ENCODE results near the gene NRXN2. TPM values are rescaled to one million over a fixed set of nuclear protein-coding genes. Genes with fewer than 3 reads are reported as not detected.
A peak's percentile ranks its signal among the peaks of the same experiment; 100 is the strongest.

The NRXN2 gene
- total RNA-seq, 1 donor from 2014 or later = 0.12 TPM

DNA sequence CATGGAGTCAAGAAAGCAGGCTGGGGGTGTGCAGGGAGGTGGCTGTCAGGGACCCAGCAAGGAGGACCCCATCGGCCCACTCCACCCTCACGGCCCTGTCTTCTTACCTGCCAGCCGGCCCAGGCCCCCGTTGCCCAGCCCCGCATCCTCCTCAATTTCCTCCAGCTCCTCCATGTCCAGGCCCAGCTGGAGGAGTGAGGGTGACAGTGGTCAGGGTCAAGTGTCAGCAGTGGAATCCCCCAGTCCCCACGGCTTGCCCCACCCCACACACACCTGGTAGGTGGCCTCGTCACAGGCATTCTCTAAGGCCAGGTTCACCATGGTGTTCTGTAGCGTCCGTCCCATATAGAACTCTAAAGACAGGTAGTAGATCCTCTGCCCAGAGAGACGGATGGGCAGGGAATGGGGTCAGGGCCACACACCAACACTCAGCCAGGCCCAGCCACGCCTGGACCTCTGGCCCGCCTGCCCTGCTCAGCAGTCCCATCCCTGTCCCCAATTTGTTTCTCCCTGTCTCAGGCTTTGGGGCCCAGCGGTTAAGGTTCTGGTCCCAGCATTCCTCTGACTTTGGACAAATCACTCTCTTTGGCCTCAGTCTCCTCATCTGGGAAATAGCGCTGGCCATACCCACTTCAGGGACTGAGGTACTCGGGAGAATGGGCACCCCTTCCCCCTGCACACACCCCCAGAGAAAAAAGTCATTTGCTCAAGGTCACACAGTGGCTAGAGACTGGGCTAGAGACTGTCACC lies 35.5 kb upstream of the NRXN2 start:
- no peak for ATAC-seq

DNA sequence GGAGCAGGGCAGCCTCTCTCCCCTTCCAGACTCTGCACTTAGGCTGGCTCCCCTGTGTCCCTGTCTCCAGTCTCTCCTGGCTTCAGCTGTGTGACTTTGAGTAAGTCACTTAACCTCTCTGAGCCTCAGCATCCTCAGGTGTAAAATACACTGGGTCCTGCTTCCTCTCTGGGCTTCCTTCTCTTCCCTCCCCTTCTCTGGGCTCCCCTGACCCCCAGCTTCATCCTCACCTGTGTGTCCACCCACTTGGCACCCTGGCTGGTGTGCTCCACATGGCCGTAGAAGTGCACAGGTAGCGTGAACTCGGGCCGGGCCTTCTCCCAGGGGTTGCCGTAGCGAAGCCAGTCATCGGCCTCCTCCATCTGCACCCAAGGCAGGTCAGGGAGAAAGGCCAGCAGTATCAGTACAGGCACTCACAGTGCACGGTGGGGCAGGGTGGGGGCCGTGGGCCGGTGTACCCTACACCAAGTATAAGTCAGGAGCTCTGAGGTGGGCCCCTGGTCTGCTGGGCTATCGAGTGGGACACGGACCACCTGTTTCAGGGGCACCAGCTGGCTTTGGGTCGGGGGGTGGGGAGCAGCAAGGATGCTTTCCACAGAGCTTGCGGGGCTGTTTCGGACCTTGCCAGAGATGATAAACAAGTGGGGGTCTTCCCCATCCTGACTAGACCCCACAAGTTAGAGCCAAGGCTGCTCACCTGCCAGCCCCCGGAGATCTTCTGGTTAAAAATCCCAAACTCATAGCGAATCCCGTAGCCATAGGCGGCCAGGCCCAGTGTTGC lies 34.7 kb upstream of the NRXN2 start:
- no peak for ATAC-seq

DNA sequence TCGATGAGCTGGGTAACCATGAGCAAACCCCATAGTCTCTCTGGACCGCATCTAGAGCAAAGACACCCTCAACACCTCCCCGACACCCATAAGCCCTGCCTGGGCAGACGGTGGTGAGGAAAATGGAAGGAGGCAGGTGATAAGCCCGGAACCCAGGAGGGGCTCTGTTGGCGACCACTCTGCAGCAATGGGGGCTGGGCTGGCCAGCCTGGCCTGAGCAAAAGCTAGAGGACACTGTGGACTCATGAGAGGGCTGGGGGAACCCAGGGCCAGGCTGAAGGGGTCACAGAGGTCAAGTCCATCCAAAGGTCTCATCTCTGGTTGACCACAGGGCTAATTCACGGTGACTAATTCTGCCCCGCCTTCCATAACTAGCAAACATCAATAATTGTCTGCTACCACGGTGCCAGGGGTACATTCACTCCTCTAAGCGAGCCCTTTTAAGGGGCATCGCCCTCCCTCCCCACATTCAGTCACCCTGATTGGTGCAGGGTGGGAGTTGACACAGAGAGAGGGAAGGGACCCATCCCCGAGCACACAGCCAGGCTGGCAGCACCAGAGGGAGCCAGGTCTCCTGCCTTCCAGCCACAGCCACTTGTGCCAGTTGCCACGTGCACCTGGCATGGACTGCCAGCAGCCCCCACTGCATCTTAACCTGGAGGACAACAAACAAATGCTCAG lies 32.8 kb upstream of the NRXN2 start:
- ATAC-seq = no peak

DNA sequence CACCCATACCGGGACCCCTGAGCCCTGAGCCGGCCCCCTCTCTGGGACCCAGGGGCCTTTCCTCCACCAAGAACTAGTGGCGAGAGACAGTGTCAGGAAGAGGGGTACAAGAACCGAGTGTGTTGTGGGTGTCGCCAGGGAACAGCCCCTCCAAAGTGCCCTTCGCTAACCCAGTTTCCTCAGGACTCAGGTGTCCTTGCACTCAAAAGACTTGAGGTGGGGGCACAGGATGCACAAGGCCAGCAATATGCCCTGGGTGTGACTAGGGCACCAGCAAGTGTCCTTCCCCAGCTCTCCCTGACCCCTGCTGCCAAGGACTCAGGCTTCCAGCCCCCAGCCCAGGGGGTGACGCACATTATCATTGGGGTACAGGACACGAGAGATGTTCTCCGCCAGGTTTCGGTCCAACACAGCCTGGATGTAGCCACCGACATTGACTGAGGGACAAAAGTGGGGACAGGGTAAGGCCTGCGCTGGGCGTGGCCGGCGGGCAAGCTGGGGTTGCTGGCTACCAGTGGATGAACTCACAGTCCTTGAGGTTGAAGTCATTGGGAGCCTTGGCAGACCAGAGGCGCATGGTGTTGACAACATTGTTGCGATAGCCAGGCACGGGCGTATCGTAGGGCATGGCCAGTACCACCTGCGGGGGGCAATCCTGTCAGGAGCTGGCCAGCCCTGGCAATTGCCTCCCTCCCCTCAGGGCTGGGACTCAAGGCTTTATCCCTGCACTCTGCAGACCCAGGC lies 32.1 kb upstream of the NRXN2 start:
- ATAC-seq = no peak

DNA sequence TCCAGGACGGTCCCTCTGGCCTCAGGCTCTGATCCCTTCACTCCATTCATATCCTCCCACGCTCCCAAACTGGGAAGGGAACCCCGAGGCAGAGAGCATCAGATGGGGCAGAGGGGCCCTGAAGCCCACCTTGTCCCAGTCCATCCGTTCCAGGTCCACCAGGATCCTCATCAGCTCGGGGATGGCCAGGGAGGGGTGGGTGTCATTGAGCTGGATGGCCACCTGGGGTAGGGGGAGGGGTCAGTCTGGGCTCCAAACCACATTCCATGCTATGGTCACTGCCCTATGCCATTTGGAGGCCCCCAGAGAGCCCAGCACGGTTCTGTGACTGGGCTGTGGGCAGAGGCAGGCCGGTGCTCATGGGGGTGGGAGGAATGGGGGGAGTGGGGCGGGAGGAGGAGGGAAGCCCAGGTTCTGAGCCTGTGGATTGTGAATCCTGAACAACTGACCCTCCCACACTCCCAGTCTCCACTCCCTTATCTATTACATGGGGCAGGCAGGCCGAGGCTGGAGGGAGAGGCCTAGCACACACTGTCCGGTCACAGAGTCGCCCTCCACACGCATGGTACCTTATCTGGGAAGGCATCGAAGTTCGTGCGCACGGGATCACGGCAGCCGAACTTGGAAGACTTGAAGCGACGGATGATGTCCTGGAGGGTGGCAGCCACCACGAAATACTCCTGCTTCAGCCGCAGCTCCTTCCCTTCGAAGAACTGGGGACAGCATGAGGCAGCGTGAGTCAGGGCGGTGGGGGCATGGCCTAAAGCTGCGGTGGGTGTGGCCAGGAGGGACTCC lies 31.3 kb upstream of the NRXN2 start:
- no peak for ATAC-seq

DNA sequence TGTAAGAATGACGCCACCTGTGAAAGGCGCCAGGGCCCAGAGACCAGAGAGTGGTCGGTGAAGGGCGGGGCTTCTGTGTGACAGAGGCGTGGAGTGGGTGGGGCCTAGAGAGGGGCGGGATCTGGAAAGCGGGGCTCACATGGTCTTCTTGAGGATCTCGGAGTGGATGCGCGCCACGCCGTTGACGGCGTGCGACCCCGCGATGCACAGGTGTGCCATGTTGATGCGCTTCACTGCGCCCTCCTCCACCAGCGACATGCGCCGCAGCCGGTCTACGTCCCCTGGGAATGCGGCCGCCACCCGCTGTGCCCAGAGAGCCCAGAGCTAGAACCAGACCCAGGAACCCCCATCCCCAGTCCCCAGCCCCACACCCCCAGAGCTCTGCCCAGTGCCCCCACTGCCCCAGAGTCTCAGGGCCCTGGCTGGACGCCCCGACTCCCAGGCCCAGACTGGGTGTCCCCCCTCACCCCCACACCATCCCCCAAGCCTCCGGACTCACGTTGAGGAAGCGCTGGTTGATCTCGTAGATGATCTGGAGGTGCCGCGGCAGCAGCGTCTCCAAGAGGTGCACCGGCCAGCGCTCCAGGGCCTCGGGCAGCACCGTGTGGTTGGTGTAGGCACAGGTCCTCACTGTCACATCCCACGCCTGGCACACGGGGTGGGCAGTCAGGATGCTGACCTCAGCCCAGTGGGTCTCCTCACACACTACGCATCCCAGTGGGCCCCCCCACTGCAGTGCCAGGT lies 30.6 kb upstream of the NRXN2 start:
- ATAC-seq = no peak

DNA sequence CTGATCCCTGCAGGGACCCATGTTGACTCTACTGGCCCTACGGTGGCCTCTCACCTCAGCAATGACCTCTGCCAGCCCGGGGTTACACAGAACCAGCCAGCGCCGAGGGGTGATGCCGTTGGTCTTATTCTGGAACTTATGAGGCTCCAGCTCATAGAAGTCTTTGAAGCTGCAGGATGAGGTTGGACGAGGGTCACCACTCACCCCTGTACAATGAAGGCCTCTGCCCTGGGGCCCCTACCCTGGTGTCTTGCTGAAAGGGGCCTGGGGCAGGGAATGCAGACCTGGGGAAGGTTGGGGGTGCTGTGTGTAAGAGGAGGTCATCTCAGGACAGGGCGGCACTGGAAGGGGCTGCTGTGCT lies 30.0 kb upstream of the NRXN2 start:
- ATAC-seq = no peak

DNA sequence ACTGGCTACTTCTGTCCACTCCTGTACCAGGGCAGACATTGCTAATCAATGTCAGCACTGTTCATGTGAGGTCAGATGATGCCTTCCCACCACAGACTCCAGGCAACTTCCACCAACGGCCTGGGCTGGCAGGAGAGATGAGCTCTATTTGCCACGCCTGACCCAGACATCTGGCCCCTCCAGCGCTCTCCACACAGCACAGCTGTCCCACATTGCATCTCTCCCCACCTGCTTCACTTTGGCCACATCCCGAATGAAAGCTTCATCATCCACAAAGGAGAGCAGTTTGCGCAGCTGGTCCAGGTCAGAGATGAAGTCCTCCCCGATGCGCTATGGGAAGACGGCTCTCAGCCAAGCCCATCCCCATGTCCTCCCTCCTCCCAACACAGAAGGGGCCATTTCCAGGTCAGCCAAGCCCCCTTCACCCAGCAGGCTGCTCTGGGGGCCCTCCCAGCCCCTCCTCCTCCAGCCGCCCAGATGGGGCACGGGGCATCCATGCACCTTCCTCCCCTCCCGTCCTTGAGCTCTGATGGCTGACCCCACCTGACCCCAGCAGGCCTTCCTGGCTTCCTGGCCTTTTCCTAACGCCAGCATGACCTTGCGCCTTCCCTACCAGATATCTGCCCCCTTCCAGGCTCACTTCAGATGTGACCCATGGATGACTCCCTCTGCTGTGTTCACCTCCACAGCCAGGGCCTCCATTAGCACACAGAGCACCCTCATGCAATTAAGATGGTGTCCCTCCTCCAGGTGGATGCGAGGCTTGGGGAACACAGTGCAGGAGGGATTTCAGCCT lies 29.4 kb upstream of the NRXN2 start:
- no peak for ATAC-seq

DNA sequence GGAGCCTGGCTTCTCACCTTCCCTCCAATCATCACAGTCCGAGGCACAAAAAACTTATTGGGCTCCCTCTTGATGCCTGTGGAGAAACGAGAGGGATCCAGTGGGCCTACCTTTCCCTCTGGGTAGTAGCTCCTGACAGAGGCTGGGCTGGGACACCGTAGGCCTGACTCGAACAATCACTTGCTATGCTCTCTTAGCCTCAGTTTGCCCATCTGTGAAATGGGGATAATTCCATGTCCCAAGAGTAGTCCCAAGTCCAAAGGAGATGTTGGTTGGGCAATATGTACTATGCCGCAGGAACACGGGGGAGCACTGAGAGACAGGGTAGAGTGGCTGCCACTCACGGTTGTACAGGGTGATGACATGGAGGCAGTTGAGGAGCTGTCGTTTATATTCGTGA lies 28.6 kb upstream of the NRXN2 start:
- no peak for ATAC-seq

DNA sequence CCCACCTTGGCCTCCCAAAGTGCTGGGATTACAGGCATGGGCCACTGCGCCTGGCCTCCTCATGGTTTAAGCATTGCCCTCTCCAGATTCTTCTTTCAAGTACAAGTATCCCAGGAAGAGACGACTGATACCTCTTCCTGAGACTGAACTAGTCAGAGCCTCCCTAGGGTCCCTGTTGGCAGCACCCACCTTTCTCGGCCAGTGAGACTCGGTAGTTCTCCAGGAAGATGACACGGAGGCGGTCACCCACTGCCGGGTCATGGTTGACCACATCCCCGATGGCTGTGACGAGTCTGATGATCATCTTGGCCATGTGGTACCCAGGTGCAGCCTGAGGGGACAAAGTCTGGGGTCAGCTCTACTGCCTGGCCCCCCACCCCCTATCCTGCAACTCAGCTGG lies 28.1 kb upstream of the NRXN2 start:
- ATAC-seq = no peak

DNA sequence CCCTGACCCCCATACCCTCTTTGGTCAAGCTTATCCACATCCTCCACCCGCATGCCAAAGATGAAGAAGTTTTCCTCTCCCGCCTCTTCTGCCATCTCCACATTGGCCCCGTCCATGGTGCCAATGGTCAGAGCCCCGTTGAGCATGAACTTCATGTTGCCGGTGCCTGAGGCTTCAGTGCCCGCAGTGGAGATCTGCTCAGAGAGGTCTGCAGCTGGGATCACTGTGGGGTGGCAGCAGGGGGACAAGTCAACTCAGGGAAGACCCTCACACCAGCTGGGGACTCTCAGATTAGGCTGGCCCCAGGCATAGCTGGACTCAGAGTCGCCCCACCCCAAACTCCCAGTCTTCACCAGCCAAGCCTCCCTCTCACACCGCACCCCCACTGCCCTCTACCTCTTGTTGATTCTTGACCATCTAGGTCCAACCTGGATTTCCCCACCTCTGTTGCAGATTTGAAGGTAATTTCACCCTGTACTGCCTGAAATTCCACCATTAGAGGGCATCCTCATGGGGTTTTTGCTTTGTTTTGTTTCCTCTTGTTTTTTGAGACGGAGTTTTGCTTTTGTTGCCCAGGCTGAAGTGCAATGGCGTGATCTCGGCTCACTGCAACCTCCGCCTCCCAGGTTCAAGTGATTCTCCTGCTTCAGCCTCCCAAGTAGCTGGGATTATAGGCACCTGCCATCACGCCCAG lies 27.5 kb upstream of the NRXN2 start:
- ATAC-seq = no peak

DNA sequence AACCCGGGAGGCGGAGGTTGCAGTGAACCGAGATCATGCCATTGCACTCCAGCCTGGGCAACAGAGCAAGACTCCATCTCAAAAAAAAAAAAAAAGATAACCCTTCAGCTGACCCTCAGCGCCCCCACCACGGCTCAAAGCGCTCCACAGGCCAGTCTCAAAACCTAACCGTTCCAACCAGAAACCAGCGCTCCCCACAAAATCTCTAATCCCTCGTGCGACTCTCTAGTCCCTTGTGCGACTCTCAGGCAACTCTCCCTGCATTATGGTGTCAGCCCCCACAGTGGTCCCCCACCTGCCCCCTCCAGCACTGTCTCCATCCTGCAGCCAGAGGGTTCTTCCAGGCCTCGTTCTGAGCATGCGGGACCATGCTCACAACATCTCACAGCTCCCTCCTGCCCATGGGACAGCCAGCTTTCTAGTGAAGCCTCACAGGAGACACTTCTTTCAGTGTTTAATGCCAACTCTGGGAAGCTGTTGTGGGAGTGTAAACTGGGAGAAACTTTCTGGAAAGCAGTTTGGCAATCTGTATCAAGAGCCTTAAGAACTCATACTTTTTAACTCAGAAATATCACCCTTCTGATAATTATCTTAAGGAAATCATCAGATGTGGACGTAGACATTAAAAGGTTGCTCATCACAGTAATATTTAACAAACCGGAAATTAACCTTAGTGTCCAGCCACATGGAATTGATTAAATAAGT lies 25.1 kb upstream of the NRXN2 start:
- ATAC-seq = no peak

DNA sequence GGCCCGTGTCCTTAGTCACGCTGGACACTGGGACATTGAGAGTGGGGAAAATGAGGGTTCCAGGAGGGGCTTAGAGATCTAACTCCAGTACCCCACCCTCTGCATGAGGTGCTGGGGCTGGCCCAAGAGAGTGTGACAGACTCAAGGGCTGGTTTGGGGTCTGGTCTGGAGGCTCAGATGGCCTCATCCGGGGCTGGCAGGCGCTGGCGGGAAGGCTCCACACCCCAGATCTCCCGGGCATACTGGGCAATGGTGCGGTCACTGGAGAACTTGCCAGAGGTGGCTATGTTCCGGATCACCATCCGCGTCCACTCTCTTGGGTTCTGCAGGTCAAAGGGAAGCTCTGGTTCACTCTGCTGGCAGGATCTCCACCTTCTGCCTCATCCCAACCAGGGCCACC lies 23.5 kb upstream of the NRXN2 start:
- no peak for ATAC-seq

DNA sequence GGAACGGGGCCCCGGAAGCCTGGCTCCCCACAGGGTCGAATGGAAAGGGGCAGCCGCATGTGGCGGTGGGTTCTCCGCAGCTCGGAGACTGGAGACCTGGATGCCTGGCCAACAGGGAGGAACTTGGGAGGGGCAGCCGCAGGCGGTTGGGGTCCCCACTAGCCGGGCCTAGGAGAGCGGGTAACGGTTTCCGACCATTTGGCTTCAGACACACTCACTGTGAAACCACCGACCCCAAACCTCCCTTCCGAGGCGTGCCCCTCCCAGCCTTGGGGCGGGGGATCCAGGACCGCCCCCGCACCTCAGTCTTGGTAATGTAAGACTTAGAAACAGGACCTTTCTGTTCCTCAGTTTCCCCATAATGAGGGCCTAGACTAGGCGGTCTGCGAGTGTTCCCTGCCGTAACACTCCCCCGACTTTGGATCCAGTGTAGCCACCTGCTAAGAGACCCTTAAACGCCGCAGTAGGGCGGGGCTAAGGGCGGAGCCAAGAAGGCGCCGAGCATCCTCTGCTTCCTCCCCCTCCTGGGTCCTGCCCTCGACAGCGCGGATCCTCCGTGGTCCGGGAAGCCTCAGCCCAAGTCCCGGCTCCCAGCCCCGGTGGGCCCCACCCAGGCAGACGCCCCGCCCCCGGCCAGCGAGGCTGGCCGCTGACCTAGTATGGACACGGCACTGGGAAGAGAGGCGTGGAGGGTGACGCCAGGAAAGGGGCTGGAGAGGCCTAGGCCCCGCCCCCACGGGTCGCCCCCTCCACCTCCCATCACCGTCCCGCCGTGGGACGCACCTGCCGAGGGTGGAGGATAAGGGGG lies 22.7 kb upstream of the NRXN2 start:
- peak; percentile 18 for ATAC-seq

DNA sequence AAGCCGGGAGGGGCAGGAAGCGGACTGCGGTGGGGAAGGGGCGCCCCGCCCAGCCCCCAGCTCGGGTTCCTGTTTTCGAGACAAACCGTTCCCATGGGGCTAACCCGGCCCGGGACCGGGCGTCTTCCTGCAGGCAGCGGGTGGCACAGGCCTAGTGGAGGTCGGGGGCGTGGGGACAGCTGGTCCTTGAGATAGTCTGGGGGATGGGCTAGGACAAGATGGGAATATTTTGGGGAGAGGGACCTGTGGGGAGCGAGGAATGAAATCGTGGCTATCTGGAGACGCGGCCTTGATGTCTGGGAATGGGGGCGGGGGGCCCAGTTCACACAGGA lies 22.2 kb upstream of the NRXN2 start:
- ATAC-seq = peak; percentile 31

DNA sequence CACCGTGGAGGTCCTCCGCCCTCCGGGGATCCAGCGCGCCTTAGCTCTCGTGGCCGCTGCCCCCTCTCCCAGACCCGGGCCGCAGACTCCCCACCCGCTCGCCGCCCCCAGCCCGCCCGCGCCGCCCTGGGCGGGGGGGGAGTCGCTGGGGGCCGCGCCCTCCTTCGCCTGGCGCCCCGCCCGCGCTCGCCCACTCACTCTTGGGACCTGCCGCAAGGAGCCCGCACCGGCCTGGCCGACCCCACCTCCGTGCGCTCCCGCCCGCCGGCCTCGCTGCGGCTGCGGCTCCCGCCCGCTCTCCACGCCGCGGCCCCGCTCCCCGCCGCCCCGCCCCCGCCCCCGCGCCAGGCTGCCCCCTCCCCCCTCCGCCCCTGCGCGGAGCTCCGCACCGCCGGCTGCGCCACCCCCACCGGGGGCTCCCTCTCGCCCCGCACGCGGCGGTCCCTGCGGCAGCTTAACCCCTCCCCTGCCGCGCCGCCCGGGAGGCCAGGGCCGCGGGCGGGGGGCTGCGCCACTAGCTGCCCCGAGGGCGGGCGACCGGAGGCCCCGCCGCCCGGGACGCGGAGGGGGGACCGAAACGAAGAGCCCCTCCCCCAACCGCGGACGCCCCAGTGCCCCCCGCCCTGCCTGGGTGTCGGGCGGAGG lies 21.7 kb upstream of the NRXN2 start:
- no peak for ATAC-seq

DNA sequence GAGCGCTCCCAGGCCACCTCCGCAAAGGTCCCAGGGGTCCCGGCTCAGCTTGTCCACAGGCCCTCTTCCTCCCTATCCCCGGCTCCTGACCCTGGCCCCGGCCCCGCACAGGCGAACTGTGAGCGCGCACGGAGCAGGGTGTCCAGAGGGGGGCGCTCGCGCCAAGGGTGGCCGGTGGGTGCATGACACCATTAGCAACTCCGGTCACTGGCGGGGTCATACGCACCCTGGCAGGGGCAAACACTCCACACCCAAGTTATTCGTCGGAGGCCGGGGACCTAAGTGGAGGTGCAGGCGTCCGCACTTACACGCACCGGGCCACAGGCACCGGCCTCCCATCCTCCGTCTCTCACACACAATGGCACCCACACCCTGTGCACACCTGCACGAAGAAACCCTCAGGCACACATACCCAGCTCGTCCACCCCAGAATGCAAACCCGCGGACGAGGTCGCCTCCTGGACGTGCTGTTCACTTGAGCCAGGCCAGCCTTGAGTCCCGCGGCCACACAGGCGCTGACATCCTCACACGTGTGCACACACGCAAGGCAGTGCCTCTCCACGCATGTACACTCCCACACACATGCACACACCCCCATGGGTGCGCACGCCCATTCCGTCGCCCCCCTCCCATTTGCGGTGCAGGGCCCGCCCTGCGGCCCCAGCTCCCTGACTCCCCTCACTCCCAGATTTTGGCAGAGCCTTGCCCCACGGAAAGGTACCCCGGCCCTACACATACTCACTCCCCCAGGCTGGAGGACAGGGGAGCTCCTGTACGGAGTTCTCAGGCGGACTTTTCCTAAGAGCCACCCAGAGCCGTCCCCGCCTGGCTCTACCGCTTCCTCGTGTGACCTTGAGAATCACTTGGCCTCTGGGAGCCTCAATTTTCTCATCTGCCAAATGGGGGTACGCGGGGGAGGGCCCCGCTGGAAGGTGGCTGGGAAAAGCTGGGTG lies 20.9 kb upstream of the NRXN2 start, which contains the start of gene RASGRP2:
Gene RASGRP2, minus strand, starts transcription at position 552 of the 953 bp plus-strand sequence. CDS start 1,276 bp downstream, outside the sequence.
- ATAC-seq = peak; percentile 45
